GM12872 (cell line): ENCODE data around the gene MEF2B.

Experiments used
- CTCF ChIP-seq: IDR thresholded peaks from 3 replicates; pipeline ENCODE4 v1.5.1; 2011; ENCODE audit warnings: low read depth, mild to moderate bottlenecking, low read length, moderate library complexity; ENCODE audit not compliant: insufficient read depth

MEF2B gene

GRCh38 chr19:19105365-19106055 is 64.6 kb downstream of the MEF2B start:
- no peak for TF ChIP-seq CTCF

- no peak for TF ChIP-seq CTCF
Observed at GRCh38 chr19:19103167-19103566, 66.9 kb downstream of the MEF2B start.

- no peak for TF ChIP-seq CTCF
Observed at GRCh38 chr19:19101540-19101939, 68.5 kb downstream of the MEF2B start.

GRCh38 chr19:19098703-19099632 is 71.1 kb downstream of the MEF2B start:
- no peak for TF ChIP-seq CTCF

- TF ChIP-seq CTCF = no peak
Observed at GRCh38 chr19:19098084-19098702, 71.9 kb downstream of the MEF2B start.

GRCh38 chr19:19096641-19097627 is 73.1 kb downstream of the MEF2B start:
- no peak for TF ChIP-seq CTCF
